ENCODE measurements around the gene SMDT1. TPM values are rescaled to one million over a fixed set of nuclear protein-coding genes. Genes with fewer than 3 reads are reported as not detected.
"Not testable (repeated sequence)": the region's sequence is repeated elsewhere in the genome, so short reads cannot be mapped to it uniquely, and the experiment has no call there.

SMDT1 gene
- total and polyA plus RNA-seq, 2 experiments from 2014 or later: 4.9 to 97.9 TPM

DNA sequence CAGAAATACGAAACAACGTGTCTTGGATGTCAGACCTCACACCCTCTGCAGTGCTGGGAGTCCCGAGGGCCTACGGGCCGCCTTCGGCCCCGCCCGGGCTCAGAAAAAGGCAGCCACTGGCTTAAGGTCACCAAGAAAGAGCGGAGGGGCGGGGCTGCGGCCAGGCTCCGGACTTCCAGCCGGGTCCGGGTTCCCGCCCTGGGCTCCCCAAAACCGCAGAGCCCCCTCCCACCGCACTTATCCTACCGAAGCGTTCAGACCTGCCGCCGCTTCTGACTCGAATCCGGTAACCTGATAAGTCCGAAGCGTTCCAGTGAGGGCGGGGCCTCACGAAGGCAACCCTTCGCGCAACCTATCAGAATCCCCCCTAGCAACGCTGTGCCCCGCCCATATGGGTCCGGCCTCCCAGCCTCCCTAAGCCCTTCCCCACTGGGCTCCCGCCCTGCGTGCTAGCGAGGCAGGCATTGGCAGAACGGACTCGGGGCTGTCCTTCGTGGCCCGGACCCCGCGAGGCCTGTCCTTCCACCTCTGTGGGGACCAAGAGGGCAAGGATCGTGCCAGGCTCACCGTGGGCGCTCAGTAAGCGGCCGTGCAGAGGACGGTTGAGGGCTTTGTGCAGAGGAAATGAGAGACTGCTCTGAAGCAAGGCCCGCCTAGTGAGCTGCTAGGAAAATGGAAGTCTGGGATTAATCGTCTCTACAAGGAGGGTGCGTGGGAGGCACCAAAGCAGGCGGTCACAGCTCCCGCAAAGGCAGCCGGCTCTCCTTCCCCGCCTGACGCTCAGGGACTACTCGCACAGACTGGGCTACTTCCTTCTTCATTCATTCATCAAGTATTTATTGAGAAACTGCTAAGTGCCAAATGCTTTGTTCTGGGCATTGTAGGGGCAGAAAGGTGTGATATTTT, 8.7 kb upstream of the SMDT1 start, which contains the start of gene NAGA:
Gene NAGA (minus strand): TSS at position 296 of the 906 bp plus-strand sequence. CDS start 515 bp downstream, outside the sequence.
- peak within 1 kb of the TSS; percentile 96 for H3K4me2 ChIP-seq
- ATAC-seq (peak; percentile 89), DNase-seq (ENCODE audit: low spot score) (peak; percentile 99)
- TF ChIP-seq, protein P1, sequence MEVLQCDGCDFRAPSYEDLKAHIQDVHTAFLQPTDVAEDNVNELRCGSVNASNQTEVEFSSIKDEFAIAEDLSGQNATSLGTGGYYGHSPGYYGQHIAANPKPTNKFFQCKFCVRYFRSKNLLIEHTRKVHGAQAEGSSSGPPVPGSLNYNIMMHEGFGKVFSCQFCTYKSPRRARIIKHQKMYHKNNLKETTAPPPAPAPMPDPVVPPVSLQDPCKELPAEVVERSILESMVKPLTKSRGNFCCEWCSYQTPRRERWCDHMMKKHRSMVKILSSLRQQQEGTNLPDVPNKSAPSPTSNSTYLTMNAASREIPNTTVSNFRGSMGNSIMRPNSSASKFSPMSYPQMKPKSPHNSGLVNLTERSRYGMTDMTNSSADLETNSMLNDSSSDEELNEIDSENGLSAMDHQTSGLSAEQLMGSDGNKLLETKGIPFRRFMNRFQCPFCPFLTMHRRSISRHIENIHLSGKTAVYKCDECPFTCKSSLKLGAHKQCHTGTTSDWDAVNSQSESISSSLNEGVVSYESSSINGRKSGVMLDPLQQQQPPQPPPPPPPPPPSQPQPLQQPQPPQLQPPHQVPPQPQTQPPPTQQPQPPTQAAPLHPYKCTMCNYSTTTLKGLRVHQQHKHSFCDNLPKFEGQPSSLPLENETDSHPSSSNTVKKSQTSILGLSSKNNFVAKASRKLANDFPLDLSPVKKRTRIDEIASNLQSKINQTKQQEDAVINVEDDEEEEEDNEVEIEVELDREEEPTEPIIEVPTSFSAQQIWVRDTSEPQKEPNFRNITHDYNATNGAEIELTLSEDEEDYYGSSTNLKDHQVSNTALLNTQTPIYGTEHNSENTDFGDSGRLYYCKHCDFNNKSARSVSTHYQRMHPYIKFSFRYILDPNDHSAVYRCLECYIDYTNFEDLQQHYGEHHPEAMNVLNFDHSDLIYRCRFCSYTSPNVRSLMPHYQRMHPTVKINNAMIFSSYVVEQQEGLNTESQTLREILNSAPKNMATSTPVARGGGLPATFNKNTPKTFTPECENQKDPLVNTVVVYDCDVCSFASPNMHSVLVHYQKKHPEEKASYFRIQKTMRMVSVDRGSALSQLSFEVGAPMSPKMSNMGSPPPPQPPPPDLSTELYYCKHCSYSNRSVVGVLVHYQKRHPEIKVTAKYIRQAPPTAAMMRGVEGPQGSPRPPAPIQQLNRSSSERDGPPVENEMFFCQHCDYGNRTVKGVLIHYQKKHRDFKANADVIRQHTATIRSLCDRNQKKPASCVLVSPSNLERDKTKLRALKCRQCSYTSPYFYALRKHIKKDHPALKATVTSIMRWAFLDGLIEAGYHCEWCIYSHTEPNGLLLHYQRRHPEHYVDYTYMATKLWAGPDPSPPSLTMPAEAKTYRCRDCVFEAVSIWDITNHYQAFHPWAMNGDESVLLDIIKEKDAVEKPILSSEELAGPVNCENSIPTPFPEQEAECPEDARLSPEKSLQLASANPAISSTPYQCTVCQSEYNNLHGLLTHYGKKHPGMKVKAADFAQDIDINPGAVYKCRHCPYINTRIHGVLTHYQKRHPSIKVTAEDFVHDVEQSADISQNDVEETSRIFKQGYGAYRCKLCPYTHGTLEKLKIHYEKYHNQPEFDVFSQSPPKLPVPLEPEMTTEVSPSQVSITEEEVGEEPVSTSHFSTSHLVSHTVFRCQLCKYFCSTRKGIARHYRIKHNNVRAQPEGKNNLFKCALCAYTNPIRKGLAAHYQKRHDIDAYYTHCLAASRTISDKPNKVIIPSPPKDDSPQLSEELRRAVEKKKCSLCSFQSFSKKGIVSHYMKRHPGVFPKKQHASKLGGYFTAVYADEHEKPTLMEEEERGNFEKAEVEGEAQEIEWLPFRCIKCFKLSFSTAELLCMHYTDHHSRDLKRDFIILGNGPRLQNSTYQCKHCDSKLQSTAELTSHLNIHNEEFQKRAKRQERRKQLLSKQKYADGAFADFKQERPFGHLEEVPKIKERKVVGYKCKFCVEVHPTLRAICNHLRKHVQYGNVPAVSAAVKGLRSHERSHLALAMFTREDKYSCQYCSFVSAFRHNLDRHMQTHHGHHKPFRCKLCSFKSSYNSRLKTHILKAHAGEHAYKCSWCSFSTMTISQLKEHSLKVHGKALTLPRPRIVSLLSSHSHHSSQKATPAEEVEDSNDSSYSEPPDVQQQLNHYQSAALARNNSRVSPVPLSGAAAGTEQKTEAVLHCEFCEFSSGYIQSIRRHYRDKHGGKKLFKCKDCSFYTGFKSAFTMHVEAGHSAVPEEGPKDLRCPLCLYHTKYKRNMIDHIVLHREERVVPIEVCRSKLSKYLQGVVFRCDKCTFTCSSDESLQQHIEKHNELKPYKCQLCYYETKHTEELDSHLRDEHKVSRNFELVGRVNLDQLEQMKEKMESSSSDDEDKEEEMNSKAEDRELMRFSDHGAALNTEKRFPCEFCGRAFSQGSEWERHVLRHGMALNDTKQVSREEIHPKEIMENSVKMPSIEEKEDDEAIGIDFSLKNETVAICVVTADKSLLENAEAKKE (CRISPR knock-in tag; IDR thresholded peaks at IDR 0.05): no peak
- peak; percentile 94 for TF ChIP-seq POLR2AphosphoS5 (IDR thresholded peaks at IDR 0.05; ENCODE audit: low read depth)
- H3K36me3 ChIP-seq (ENCODE audit: insufficient read depth): no peaks in the 10 kb centered on the region
- H3K4me1 ChIP-seq (ENCODE audit: insufficient read depth): peaks cover 38% of the 10 kb centered on the region
- H3F3A ChIP-seq (replicated peaks; ENCODE audit: low read depth): peaks cover 14% of the 10 kb centered on the region
- H3K27ac ChIP-seq (ENCODE audit: low read depth): 0 out of 2 replicates have a peak within 1 kb of the TSS, but pooled peaks have one; percentile 63
- no peaks in the 10 kb centered on the region for H3K9me2 ChIP-seq (ENCODE audit: insufficient read depth)
- no peaks in the 10 kb centered on the region for H4K20me1 ChIP-seq (replicated peaks; ENCODE audit: insufficient read depth)
- Mint-ChIP-seq H3K9me3 (peaks cover under 1% of the 10 kb centered on the region; the same call in 2 of the 3 replicates), H3K4me3 (peak within 1 kb of the TSS; percentile 82), H3K27me3 (ENCODE audit: insufficient read depth, low read depth, poor library complexity) (peaks cover 25% of the 10 kb centered on the region), H3K4me1 (peaks cover 29% of the 10 kb centered on the region), H3K36me3 (ENCODE audit: low read depth) (peaks cover 22% of the 10 kb centered on the region), H3K27ac (peak within 1 kb of the TSS; percentile 91)
- peaks cover 11% of the 10 kb centered on the region for H3K27me3 ChIP-seq (ENCODE audit: insufficient read depth)
- peak within 1 kb of the TSS; percentile 95 for H2AFZ ChIP-seq
- H3K79me2 ChIP-seq (replicated peaks; ENCODE audit: insufficient read depth): no peaks in the 10 kb centered on the region; the same call in 1 of the 2 replicates
- peak within 1 kb of the TSS; percentile 82 for H3K4me3 ChIP-seq

DNA sequence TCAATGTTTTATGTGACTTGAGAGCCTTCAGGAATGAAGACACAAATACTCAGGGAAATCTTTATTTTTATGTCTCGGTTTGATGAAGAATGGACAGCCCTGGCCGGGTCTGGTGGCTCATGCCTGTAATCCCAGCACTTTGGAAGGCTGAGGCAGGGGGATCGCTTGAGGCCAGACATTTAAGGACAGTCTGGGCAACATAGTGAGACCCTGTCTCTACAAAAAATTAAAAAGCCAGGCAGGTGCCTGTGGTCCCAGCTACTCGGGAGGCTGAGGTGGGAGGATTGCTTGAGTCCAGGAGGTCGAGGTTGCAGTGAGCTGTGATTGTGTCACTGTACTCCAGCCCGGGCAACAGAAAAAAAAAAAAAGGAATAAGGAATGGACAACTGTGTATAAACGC, 8.0 kb upstream of the SMDT1 start:
- H3K4me3 Mint-ChIP-seq: peak overlapping the region; percentile 82
- H3K27ac ChIP-seq (ENCODE audit: low read depth); H3K27ac Mint-ChIP-seq; ATAC-seq; H3K36me3 ChIP-seq (ENCODE audit: insufficient read depth); DNase-seq (ENCODE audit: low spot score); H2AFZ ChIP-seq; H3K9me3 Mint-ChIP-seq; H3K9me2 ChIP-seq (ENCODE audit: insufficient read depth); H3K79me2 ChIP-seq (replicated peaks; ENCODE audit: insufficient read depth); H4K20me1 ChIP-seq (replicated peaks; ENCODE audit: insufficient read depth): not testable (repeated sequence)
- H3K4me1 Mint-ChIP-seq: peaks cover 25% of the 10 kb centered on the region
- Histone ChIP-seq H3K4me3 (peak overlapping the region; percentile 82), H3F3A (replicated peaks; ENCODE audit: low read depth) (peaks cover 14% of the 10 kb centered on the region), H3K4me2 (peak overlapping the region; percentile 96), H3K4me1 (ENCODE audit: insufficient read depth) (peaks cover 37% of the 10 kb centered on the region), H3K27me3 (ENCODE audit: insufficient read depth) (peaks cover 11% of the 10 kb centered on the region)
- peaks cover 16% of the 10 kb centered on the region for H3K36me3 Mint-ChIP-seq (ENCODE audit: low read depth)
- peaks cover 23% of the 10 kb centered on the region for H3K27me3 Mint-ChIP-seq (ENCODE audit: insufficient read depth, low read depth, poor library complexity)

All from GM23338 (cell line).